WTC11 (cell line): ENCODE data around the gene LDAF1.

ENCODE experiments used
- EMX1 ChIP-seq: fragments of 250-450 bp; sonication (Bioruptor Pico); IDR thresholded peaks from 2 replicates; pipeline ENCODE4 v1.8.0; 2021; ENCODE audit warnings: mild to moderate bottlenecking
- NR1H2 ChIP-seq: sonication (generic); formaldehyde crosslinking; IDR thresholded peaks from 2 replicates; pipeline ENCODE4 v1.9.0; 2021; ENCODE audit warnings: mild to moderate bottlenecking, moderate library complexity, missing genetic modification reagents
- RELA ChIP-seq: sonication (generic); formaldehyde crosslinking; IDR thresholded peaks from 2 replicates; pipeline ENCODE4 v1.8.1; 2022; ENCODE audit warnings: missing genetic modification reagents, mild to moderate bottlenecking, borderline replicate concordance
- TP53 ChIP-seq: sonication (generic); formaldehyde crosslinking; IDR thresholded peaks from 2 replicates; pipeline ENCODE4 v1.8.1; 2023; ENCODE audit warnings: mild to moderate bottlenecking, missing genetic modification reagents
- ZBTB21 ChIP-seq: sonication (generic); formaldehyde crosslinking; IDR thresholded peaks from 2 replicates; pipeline ENCODE4 v1.8.1; 2023; ENCODE audit warnings: mild to moderate bottlenecking, missing genetic modification reagents, borderline replicate concordance
- TF ChIP-seq, protein P1 (sequence below): sonication (generic); formaldehyde crosslinking; IDR thresholded peaks from 2 replicates; pipeline ENCODE4 v1.8.1; 2023; ENCODE audit warnings: mild to moderate bottlenecking, moderate library complexity, missing genetic modification reagents
- TF ChIP-seq, protein P2 (sequence below): sonication (generic); formaldehyde crosslinking; IDR thresholded peaks from 2 replicates; pipeline ENCODE4 v1.8.1; 2022; ENCODE audit warnings: missing genetic modification reagents, borderline replicate concordance
- TF ChIP-seq, protein P3 (sequence below): sonication (generic); formaldehyde crosslinking; IDR thresholded peaks from 2 replicates; pipeline ENCODE4 v1.8.0; 2022; ENCODE audit warnings: mild to moderate bottlenecking, missing genetic modification reagents
- TF ChIP-seq, protein P4 (sequence below): fragments of 200-600 bp; IDR thresholded peaks from 2 replicates; pipeline ENCODE4 v1.8.0; 2022; ENCODE audit warnings: antibody characterized with exemption

DNA sequence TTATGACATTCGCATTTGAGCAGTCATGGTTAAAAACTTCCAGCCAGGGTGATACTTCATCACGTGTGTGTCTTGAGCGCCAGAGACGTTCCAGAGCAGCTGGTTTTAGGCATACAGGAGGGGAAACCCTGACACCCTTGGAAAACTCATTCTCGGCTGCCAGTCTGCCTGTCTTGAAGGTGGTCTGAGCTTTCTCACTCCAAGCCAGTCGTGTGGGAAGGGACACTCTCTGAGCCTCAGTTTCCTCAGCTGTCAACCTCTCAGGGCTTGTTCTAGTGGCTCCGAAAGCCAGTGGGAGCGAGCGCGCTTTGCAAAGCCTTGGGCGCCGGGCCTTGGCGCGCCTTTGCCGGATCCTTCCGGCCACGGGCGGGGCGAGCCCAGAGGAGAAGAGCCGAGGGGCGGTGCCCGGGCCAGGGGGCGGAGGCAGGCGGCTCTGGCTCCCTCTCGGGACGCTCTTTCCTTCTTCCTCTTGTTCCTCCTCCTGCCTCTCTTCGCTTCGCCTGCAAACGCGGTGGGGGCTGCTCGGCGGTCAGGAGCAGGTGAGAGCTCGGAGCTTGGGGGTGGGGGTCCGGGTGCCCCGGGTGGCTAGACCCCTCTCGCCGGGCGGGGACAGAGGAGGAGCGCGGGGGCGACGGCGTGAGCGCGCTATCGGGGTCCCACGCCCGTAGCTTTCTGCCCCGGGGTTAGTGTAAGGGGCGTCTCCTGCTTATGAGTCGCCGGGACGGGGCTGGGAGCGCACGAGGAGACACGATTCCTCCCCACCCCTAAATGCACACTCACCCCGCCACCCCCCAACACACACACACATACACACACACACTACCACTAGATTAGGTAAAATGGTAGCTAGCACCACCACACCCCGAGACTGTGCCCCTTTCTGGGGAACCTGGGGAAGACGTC, at the start of gene LDAF1:
- TF ChIP-seq NR1H2 (CRISPR knock-in tag): no peak
- TF ChIP-seq, protein P1, sequence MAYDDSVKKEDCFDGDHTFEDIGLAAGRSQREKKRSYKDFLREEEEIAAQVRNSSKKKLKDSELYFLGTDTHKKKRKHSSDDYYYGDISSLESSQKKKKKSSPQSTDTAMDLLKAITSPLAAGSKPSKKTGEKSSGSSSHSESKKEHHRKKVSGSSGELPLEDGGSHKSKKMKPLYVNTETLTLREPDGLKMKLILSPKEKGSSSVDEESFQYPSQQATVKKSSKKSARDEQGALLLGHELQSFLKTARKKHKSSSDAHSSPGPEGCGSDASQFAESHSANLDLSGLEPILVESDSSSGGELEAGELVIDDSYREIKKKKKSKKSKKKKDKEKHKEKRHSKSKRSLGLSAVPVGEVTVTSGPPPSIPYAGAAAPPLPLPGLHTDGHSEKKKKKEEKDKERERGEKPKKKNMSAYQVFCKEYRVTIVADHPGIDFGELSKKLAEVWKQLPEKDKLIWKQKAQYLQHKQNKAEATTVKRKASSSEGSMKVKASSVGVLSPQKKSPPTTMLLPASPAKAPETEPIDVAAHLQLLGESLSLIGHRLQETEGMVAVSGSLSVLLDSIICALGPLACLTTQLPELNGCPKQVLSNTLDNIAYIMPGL (CRISPR knock-in tag): no peak
- TF ChIP-seq, protein P2, sequence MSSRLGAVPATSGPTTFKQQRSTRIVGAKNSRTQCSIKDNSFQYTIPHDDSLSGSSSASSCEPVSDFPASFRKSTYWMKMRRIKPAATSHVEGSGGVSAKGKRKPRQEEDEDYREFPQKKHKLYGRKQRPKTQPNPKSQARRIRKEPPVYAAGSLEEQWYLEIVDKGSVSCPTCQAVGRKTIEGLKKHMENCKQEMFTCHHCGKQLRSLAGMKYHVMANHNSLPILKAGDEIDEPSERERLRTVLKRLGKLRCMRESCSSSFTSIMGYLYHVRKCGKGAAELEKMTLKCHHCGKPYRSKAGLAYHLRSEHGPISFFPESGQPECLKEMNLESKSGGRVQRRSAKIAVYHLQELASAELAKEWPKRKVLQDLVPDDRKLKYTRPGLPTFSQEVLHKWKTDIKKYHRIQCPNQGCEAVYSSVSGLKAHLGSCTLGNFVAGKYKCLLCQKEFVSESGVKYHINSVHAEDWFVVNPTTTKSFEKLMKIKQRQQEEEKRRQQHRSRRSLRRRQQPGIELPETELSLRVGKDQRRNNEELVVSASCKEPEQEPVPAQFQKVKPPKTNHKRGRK: no peak
- TF ChIP-seq, protein P3, sequence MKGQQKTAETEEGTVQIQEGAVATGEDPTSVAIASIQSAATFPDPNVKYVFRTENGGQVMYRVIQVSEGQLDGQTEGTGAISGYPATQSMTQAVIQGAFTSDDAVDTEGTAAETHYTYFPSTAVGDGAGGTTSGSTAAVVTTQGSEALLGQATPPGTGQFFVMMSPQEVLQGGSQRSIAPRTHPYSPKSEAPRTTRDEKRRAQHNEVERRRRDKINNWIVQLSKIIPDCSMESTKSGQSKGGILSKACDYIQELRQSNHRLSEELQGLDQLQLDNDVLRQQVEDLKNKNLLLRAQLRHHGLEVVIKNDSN: no peak
- TF ChIP-seq TP53: no peak
- TF ChIP-seq ZBTB21 (CRISPR knock-in tag): no peak
- TF ChIP-seq, protein P4, sequence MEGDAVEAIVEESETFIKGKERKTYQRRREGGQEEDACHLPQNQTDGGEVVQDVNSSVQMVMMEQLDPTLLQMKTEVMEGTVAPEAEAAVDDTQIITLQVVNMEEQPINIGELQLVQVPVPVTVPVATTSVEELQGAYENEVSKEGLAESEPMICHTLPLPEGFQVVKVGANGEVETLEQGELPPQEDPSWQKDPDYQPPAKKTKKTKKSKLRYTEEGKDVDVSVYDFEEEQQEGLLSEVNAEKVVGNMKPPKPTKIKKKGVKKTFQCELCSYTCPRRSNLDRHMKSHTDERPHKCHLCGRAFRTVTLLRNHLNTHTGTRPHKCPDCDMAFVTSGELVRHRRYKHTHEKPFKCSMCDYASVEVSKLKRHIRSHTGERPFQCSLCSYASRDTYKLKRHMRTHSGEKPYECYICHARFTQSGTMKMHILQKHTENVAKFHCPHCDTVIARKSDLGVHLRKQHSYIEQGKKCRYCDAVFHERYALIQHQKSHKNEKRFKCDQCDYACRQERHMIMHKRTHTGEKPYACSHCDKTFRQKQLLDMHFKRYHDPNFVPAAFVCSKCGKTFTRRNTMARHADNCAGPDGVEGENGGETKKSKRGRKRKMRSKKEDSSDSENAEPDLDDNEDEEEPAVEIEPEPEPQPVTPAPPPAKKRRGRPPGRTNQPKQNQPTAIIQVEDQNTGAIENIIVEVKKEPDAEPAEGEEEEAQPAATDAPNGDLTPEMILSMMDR: no peak
- TF ChIP-seq RELA (CRISPR knock-in tag): no peak
- TF ChIP-seq EMX1 (CRISPR knock-in tag): no peak
